Measurements from ENCODE around the gene KCNH4.
"Not testable (repeated sequence)": the region's sequence is repeated elsewhere in the genome, so short reads cannot be mapped to it uniquely, and the experiment has no call there.

The KCNH4 gene

GRCh38 chr17:42187833-42188232, 6.9 kb upstream of the KCNH4 start:
- Histone ChIP-seq H3K4me1 (ENCODE audit: insufficient read depth, insufficient read length) (peaks cover 25% of the 10 kb centered on the region), H3K4me3 (ENCODE audit: insufficient read length, low read depth) (no peak overlapping the region), H3K27me3 (ENCODE audit: insufficient read depth, insufficient read length) (peaks cover 31% of the 10 kb centered on the region), H3K9ac (ENCODE audit: insufficient read length, low read depth) (no peak overlapping the region), H3K9me3 (ENCODE audit: insufficient read depth, low read length) (no peaks in the 10 kb centered on the region), H3K36me3 (ENCODE audit: insufficient read depth, insufficient read length, low read length) (no peaks in the 10 kb centered on the region)
- no peak for DNase-seq (ENCODE audit: low read depth, low spot score)
- TF ChIP-seq YY1 (IDR thresholded peaks at IDR 0.05; ENCODE audit: insufficient read depth, insufficient read length): no peak
- no peak for TF ChIP-seq ZNF274 (IDR thresholded peaks at IDR 0.05; ENCODE audit: low read depth, low read length)
- TF ChIP-seq SUZ12 (IDR thresholded peaks at IDR 0.05; ENCODE audit: extremely low read depth, insufficient read depth, insufficient read length): no peak

GRCh38 chr17:42186191-42186590, 5.2 kb upstream of the KCNH4 start:
- H3K36me3 ChIP-seq (ENCODE audit: insufficient read depth, insufficient read length, low read length); DNase-seq (ENCODE audit: low read depth, low spot score); H3K4me3 ChIP-seq (ENCODE audit: insufficient read length, low read depth); H3K9me3 ChIP-seq (ENCODE audit: insufficient read depth, low read length); H3K9ac ChIP-seq (ENCODE audit: insufficient read length, low read depth): not testable (repeated sequence)
- peaks cover 47% of the 10 kb centered on the region for H3K27me3 ChIP-seq (ENCODE audit: insufficient read depth, insufficient read length)
- peaks cover 27% of the 10 kb centered on the region for H3K4me1 ChIP-seq (ENCODE audit: insufficient read depth, insufficient read length)

GRCh38 chr17:42185621-42185930, 4.6 kb upstream of the KCNH4 start:
- DNase-seq (ENCODE audit: low read depth, low spot score): no peak
- no peak overlapping the region for H3K4me3 ChIP-seq (ENCODE audit: insufficient read length, low read depth)
- no peak for TF ChIP-seq YY1 (IDR thresholded peaks at IDR 0.05; ENCODE audit: insufficient read depth, insufficient read length)
- TF ChIP-seq SUZ12 (IDR thresholded peaks at IDR 0.05; ENCODE audit: extremely low read depth, insufficient read depth, insufficient read length): no peak
- TF ChIP-seq ZNF274 (IDR thresholded peaks at IDR 0.05; ENCODE audit: low read depth, low read length): no peak
- peak overlapping the region; percentile 33 for H3K9ac ChIP-seq (ENCODE audit: insufficient read length, low read depth)
- no peaks in the 10 kb centered on the region for H3K36me3 ChIP-seq (ENCODE audit: insufficient read depth, insufficient read length, low read length)
- no peaks in the 10 kb centered on the region for H3K9me3 ChIP-seq (ENCODE audit: insufficient read depth, low read length)
- H3K4me1 ChIP-seq (ENCODE audit: insufficient read depth, insufficient read length): peaks cover 27% of the 10 kb centered on the region
- peaks cover 53% of the 10 kb centered on the region for H3K27me3 ChIP-seq (ENCODE audit: insufficient read depth, insufficient read length)

- peak within 1 kb of the TSS; percentile 51 for H3K4me3 ChIP-seq (ENCODE audit: insufficient read length, low read depth)
- no peaks in the 10 kb centered on the region for H3K9me3 ChIP-seq (ENCODE audit: insufficient read depth, low read length)
- DNase-seq (ENCODE audit: low read depth, low spot score): no peak
- TF ChIP-seq YY1 (IDR thresholded peaks at IDR 0.05; ENCODE audit: insufficient read depth, insufficient read length) (no peak), SUZ12 (IDR thresholded peaks at IDR 0.05; ENCODE audit: extremely low read depth, insufficient read depth, insufficient read length) (no peak), ZNF274 (IDR thresholded peaks at IDR 0.05; ENCODE audit: low read depth, low read length) (no peak)
- H3K9ac ChIP-seq (ENCODE audit: insufficient read length, low read depth): peak within 1 kb of the TSS; percentile 33
- peaks cover 27% of the 10 kb centered on the region for H3K4me1 ChIP-seq (ENCODE audit: insufficient read depth, insufficient read length)
- no peaks in the 10 kb centered on the region for H3K36me3 ChIP-seq (ENCODE audit: insufficient read depth, insufficient read length, low read length)
- H3K27me3 ChIP-seq (ENCODE audit: insufficient read depth, insufficient read length): peaks cover 58% of the 10 kb centered on the region
Measured at GRCh38 chr17:42184713-42185620, 4.0 kb upstream of the KCNH4 start, which contains the start of gene HCRT. Gene HCRT, minus strand, starts transcription at chr17:42185452. Its CDS starts 87 bp downstream, at chr17:42185365.

GRCh38 chr17:42183741-42184711, 3.1 kb upstream of the KCNH4 start:
- Histone ChIP-seq H3K36me3 (ENCODE audit: insufficient read depth, insufficient read length, low read length) (no peaks in the 10 kb centered on the region), H3K27me3 (ENCODE audit: insufficient read depth, insufficient read length) (peaks cover 67% of the 10 kb centered on the region), H3K9me3 (ENCODE audit: insufficient read depth, low read length) (no peaks in the 10 kb centered on the region), H3K4me3 (ENCODE audit: insufficient read length, low read depth) (peak overlapping the region; percentile 51), H3K4me1 (ENCODE audit: insufficient read depth, insufficient read length) (peaks cover 29% of the 10 kb centered on the region), H3K9ac (ENCODE audit: insufficient read length, low read depth) (peak overlapping the region; percentile 63)
- TF ChIP-seq YY1 (IDR thresholded peaks at IDR 0.05; ENCODE audit: insufficient read depth, insufficient read length): no peak
- no peak for TF ChIP-seq SUZ12 (IDR thresholded peaks at IDR 0.05; ENCODE audit: extremely low read depth, insufficient read depth, insufficient read length)
- TF ChIP-seq ZNF274 (IDR thresholded peaks at IDR 0.05; ENCODE audit: low read depth, low read length): no peak
- DNase-seq (ENCODE audit: low read depth, low spot score): peak; percentile 62

GRCh38 chr17:42182927-42183734, 2.2 kb upstream of the KCNH4 start:
- Histone ChIP-seq H3K4me3 (ENCODE audit: insufficient read length, low read depth) (peak overlapping the region; percentile 51), H3K9me3 (ENCODE audit: insufficient read depth, low read length) (no peaks in the 10 kb centered on the region), H3K9ac (ENCODE audit: insufficient read length, low read depth) (peak overlapping the region; percentile 63), H3K4me1 (ENCODE audit: insufficient read depth, insufficient read length) (peaks cover 29% of the 10 kb centered on the region), H3K27me3 (ENCODE audit: insufficient read depth, insufficient read length) (peaks cover 76% of the 10 kb centered on the region), H3K36me3 (ENCODE audit: insufficient read depth, insufficient read length, low read length) (no peaks in the 10 kb centered on the region)
- no peak for DNase-seq (ENCODE audit: low read depth, low spot score)
- TF ChIP-seq SUZ12 (IDR thresholded peaks at IDR 0.05; ENCODE audit: extremely low read depth, insufficient read depth, insufficient read length): no peak
- no peak for TF ChIP-seq YY1 (IDR thresholded peaks at IDR 0.05; ENCODE audit: insufficient read depth, insufficient read length)
- TF ChIP-seq ZNF274 (IDR thresholded peaks at IDR 0.05; ENCODE audit: low read depth, low read length): no peak

All from NT2/D1 (cell line).